Neutrophil (primary cell): ENCODE data around the gene SZT2.

Experiments
- H3K27ac ChIP-seq: fragments of 200-600 bp; sonication (generic); 2 replicates; pipeline ENCODE4 v1.5.1; 2016; ENCODE audit warnings: mild to moderate bottlenecking, moderate library complexity
- H3K27me3 ChIP-seq: fragments of 200-600 bp; sonication (generic); 2 replicates; pipeline ENCODE4 v1.6.0; 2016; ENCODE audit warnings: mild to moderate bottlenecking
- H3K36me3 ChIP-seq: fragments of 200-600 bp; sonication (generic); 2 replicates; pipeline ENCODE4 v1.5.1; 2017
- H3K4me1 ChIP-seq, 2 experiments: fragments of 200-600 bp in 1 of 2; sonication (generic) in 1 of 2; 1 replicate in 1 of 2; 2 replicates in 1 of 2; pipeline versions ENCODE4 v1.5.1 to v1.6.1; 2013 to 2016; ENCODE audit warnings: low read depth in 1 of 2, low read length in 1 of 2, mild to moderate bottlenecking in 1 of 2, moderate library complexity in 1 of 2; ENCODE audit not compliant: control insufficient read depth in 1 of 2, insufficient read depth in 1 of 2
- H3K4me3 ChIP-seq, 2 experiments: fragments of 200-600 bp in 1 of 2; sonication (generic) in 1 of 2; 1 replicate in 1 of 2; 2 replicates in 1 of 2; pipeline ENCODE4 v1.5.1; 2013 to 2016; ENCODE audit warnings: low read depth in 1 of 2, low read length in 1 of 2, mild to moderate bottlenecking in 1 of 2, moderate library complexity in 1 of 2
- H3K9me3 ChIP-seq: fragments of 200-600 bp; sonication (generic); 2 replicates; pipeline ENCODE4 v1.5.1; 2016
- CTCF ChIP-seq: fragments of 200-600 bp; sonication (generic); IDR thresholded peaks from 2 replicates; pipeline ENCODE4 v1.5.1; 2016; ENCODE audit warnings: antibody characterized with exemption

The SZT2 gene

GRCh38 chr1:43418858-43419257 is 29.2 kb downstream of the SZT2 start:
- no peak overlapping the region for H3K27ac ChIP-seq
- no peak for TF ChIP-seq CTCF
- H3K27me3 ChIP-seq, result no peaks in the 10 kb centered on the region
- no peak overlapping the region for H3K4me3 ChIP-seq
- H3K4me1 ChIP-seq, result no peaks in the 10 kb centered on the region
- H3K9me3 ChIP-seq, result no peaks in the 10 kb centered on the region
- peaks cover 90% of the 10 kb centered on the region for H3K36me3 ChIP-seq

DNA sequence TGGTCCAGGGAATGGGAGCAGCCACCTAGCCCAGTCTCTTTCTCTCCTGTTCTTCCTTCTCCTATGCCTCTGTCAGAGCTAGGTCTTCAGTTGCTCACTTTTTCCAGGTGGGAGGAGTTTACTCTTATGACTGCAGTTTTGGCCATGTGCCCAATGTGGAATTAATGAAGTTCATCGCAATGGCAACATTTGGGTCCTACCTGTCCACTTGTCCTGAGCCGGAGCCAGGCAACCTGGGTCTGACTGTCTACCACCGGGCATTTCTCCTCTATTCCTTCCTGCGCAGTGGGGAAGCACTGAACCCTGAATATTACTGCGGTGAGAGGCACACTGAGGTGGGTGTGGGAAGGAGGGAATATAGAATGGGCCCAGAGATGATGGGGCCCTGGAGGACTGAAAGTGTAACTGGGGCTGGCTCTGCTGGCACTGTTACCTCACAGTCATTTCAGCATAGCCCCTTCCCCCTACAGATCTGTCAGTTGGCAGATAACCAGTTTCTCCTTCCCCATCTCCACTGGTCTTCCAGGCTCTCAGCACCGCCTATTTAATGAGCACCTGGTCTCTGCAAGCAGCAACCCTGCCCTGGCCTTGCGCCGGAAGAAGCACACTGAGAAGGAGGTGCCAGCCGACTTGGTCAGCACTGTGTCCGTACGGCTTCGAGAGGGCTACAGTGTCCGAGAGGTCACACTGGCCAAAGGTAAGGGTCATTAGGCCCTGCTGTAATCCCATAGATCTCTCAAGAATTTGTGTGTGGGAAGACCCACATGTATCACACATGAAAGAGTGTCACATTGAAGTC is 30.1 kb downstream of the SZT2 start:
- H3K9me3 ChIP-seq, result no peaks in the 10 kb centered on the region
- peaks cover 100% of the 10 kb centered on the region for H3K36me3 ChIP-seq
- no peak overlapping the region for H3K27ac ChIP-seq
- H3K27me3 ChIP-seq, result no peaks in the 10 kb centered on the region
- no peak for TF ChIP-seq CTCF
- no peak overlapping the region for H3K4me3 ChIP-seq
- no peaks in the 10 kb centered on the region for H3K4me1 ChIP-seq

GRCh38 chr1:43420874-43421273 is 31.2 kb downstream of the SZT2 start:
- H3K4me1 ChIP-seq, result no peaks in the 10 kb centered on the region
- no peak for TF ChIP-seq CTCF
- no peak overlapping the region for H3K27ac ChIP-seq
- H3K4me3 ChIP-seq, result no peak overlapping the region
- H3K9me3 ChIP-seq, result no peaks in the 10 kb centered on the region
- H3K36me3 ChIP-seq, result peaks cover 100% of the 10 kb centered on the region
- no peaks in the 10 kb centered on the region for H3K27me3 ChIP-seq

DNA sequence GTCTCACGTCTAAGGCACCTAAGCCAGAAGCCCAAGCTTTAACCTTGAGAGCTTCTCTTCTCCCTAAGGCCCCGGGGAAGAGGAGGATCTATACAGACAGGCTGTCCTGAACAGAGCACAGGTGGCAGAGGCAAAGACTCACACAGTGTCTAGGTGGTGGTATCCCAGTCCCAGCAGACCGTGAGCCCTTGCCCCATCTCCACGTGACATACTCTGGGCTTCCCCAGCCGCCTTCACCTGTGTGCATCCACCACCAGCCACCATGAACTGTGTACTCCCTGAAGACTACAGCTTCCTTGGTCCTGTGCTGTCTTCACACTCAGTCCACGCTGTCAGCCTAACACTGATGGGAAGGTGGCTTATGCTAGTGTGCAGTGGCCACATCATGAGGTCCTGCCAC is 31.7 kb downstream of the SZT2 start:
- Histone ChIP-seq H3K4me1 (no peaks in the 10 kb centered on the region), H3K27ac (no peak overlapping the region), H3K9me3 (no peaks in the 10 kb centered on the region), H3K27me3 (no peaks in the 10 kb centered on the region), H3K4me3 (no peak overlapping the region), H3K36me3 (peaks cover 100% of the 10 kb centered on the region)
- TF ChIP-seq CTCF, result no peak

DNA sequence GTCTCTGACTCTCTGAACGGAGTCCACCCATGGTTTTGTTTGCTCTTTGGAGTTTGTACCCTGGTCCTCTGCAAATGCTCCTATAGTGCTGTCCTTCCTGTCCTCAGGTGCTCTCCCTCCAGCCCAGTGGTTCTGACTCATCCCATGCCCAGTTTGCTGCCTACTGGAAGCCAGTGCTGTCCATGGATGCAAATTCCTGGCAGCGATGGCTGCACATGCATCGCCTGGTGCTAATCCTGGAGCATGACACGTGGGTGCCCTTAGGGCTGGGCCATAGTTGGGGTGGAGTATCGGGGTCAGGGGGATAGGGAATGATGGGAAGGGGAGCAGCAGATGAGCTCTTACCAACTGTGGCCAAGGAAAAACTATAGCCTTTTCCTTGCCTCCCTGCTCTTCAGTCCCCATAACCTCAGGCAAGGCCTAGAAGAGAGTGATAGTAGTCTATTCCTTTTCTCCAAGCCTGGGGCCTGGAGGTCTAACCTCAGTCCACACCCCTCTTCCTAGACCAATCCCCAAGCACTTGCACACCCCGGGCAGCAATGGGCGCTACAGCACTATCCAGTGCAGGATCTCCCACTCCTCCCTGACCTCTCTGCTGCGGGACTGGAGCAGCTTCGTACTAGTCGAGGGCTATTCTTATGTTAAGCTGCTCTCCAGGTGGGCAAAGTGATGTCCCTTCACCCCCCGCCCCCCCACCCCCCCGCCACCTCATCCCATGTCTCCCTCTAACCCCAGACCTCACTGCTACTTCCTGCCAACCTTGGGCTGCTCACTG is 32.5 kb downstream of the SZT2 start:
- Histone ChIP-seq H3K4me1 (no peaks in the 10 kb centered on the region), H3K4me3 (no peak overlapping the region), H3K9me3 (no peaks in the 10 kb centered on the region), H3K36me3 (peaks cover 100% of the 10 kb centered on the region), H3K27me3 (no peaks in the 10 kb centered on the region), H3K27ac (no peak overlapping the region)
- TF ChIP-seq CTCF, result no peak
